Fibroblast of peridontal ligament (primary cell): ENCODE results near the gene PRDM16.
A peak's percentile ranks its signal among the peaks of the same experiment; 100 is the strongest.

Experiments
- DNase-seq: peaks from one replicate; pipeline ENCODE4 v3.0.0-alpha.2; 2010; ENCODE audit errors: extremely low read depth

Gene PRDM16

GRCh38 chr1:3261007-3261968 lies 192.3 kb downstream of the PRDM16 start:
- DNase-seq = no peak

GRCh38 chr1:3261969-3262579 lies 193.1 kb downstream of the PRDM16 start:
- DNase-seq = no peak

GRCh38 chr1:3262681-3263286 lies 193.8 kb downstream of the PRDM16 start:
- DNase-seq = no peak

GRCh38 chr1:3263790-3264189 lies 194.8 kb downstream of the PRDM16 start:
- DNase-seq = no peak

- DNase-seq = no peak
These were observed 195.5 kb downstream of the PRDM16 start for GRCh38 chr1:3264456-3264855.

GRCh38 chr1:3265835-3266805 lies 197.1 kb downstream of the PRDM16 start:
- no peak for DNase-seq

- no peak for DNase-seq
These were observed 198.0 kb downstream of the PRDM16 start for GRCh38 chr1:3266870-3267549.

- no peak for DNase-seq
These were observed 198.7 kb downstream of the PRDM16 start for GRCh38 chr1:3267550-3268270.

GRCh38 chr1:3268281-3268680 lies 199.3 kb downstream of the PRDM16 start:
- DNase-seq = no peak

- DNase-seq = no peak
These were observed 201.6 kb downstream of the PRDM16 start for GRCh38 chr1:3270403-3271245.

- DNase-seq = no peak
These were observed 202.9 kb downstream of the PRDM16 start for GRCh38 chr1:3271866-3272265.

GRCh38 chr1:3272321-3273045 lies 203.5 kb downstream of the PRDM16 start:
- DNase-seq = no peak

- no peak for DNase-seq
These were observed 204.4 kb downstream of the PRDM16 start for GRCh38 chr1:3273447-3273846.

- DNase-seq = no peak
These were observed 206.0 kb downstream of the PRDM16 start for GRCh38 chr1:3274972-3275371.

- DNase-seq = peak; percentile 84
These were observed 206.7 kb downstream of the PRDM16 start for GRCh38 chr1:3275471-3276340.

- DNase-seq = no peak
These were observed 207.4 kb downstream of the PRDM16 start for GRCh38 chr1:3276341-3276800.

- DNase-seq = no peak
These were observed 208.0 kb downstream of the PRDM16 start for GRCh38 chr1:3277011-3277471.
